Epithelial cell of proximal tubule (primary cell): Measurements from ENCODE around the gene ACTN4. TPM values are rescaled to one million over a fixed set of nuclear protein-coding genes. Genes with fewer than 3 reads are reported as not detected.

Source experiments
- DNase-seq: peaks from one replicate; pipeline ENCODE4 v3.0.0-alpha.2; 2011; ENCODE audit warnings: low read depth
- H3K4me3 ChIP-seq: 2 replicates; pipeline ENCODE4 v1.5.1; 2011; ENCODE audit warnings: low read depth, mild to moderate bottlenecking, low read length
- total RNA-seq: library from RNA; depleted of rRNA; stranded (reverse); fragments of >200 nt; gene quantifications from 2 replicates; pipeline ENCODE4 v1.2.3, GENCODE V29; 2015
- TF ChIP-seq, protein P1 (sequence below): conservative IDR thresholded peaks from 2 replicates; pipeline ENCODE4 v1.5.1; 2012; ENCODE audit warnings: low read depth, mild to moderate bottlenecking, low read length

ACTN4 gene
- total RNA-seq, 1 donor from 2014 or later, result 629 TPM

DNA sequence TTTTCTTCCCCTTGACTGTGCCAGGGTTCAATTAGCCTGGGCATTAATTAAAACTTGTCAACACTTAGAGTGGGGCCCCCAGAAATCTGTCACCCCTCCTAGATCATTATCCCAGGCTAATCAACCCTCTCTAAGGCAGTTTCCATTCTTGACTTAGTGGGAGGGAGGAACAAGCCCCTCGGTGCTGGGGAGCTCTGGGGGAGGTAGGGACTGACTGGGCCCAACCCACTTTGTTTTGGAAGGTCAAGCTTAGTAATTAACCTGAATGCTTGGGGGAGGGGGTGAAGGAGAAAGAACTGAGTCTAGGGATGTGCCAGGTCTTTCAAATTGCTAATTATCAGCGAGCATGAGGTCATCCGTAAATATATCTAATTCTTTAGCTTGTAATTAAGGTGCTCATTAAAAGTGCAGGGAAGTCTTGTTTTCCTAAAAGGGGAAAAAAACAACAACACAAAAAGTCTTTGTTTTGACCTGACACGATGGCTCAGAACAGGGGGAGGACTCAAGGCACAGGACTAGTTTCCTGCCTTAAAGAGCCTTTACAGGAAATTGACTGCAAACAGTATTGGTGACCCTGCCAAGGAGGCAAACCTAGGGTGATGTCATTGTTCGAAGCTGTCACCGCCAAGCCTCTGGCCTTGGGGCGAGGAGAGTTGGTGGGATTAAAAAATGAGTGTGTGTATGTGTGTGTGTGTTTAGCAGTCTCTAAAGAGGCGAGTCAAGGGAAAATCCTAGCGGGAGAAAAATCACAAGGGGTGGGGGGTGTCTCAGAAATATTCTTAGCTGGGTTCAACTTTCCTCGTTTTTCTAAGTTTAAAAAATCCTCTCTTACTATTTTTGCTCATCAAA, 19.4 kb downstream of the ACTN4 start:
- TF ChIP-seq, protein P1, sequence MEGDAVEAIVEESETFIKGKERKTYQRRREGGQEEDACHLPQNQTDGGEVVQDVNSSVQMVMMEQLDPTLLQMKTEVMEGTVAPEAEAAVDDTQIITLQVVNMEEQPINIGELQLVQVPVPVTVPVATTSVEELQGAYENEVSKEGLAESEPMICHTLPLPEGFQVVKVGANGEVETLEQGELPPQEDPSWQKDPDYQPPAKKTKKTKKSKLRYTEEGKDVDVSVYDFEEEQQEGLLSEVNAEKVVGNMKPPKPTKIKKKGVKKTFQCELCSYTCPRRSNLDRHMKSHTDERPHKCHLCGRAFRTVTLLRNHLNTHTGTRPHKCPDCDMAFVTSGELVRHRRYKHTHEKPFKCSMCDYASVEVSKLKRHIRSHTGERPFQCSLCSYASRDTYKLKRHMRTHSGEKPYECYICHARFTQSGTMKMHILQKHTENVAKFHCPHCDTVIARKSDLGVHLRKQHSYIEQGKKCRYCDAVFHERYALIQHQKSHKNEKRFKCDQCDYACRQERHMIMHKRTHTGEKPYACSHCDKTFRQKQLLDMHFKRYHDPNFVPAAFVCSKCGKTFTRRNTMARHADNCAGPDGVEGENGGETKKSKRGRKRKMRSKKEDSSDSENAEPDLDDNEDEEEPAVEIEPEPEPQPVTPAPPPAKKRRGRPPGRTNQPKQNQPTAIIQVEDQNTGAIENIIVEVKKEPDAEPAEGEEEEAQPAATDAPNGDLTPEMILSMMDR, result no peak
- no peak overlapping the region for H3K4me3 ChIP-seq
- DNase-seq, result no peak

DNA sequence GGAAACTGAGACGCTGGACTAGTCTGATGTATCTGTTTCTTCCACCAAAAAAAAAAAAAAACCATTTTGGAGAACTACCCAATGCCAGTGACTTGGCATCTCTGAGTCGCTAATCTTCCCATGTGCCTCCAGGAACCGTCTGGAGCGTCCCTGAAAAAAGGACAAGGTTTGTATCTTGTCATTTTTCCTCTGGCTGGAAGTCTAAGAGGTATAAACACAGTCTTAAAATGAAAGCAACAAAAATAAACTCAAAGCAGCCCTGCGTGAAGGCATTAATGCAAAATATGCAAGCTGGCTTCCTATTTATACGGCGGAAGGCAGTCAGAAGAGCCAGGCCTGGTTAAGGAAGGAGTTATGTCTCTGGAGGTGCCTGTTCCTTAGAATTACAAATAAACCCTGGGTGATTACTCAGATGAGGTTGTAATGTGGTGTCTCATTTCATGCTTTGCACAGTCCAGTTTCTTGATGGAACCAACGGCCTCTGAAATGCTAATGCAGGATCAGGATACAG, 20.3 kb downstream of the ACTN4 start:
- no peak overlapping the region for H3K4me3 ChIP-seq
- TF ChIP-seq, protein P1, result no peak
- DNase-seq, result no peak

DNA sequence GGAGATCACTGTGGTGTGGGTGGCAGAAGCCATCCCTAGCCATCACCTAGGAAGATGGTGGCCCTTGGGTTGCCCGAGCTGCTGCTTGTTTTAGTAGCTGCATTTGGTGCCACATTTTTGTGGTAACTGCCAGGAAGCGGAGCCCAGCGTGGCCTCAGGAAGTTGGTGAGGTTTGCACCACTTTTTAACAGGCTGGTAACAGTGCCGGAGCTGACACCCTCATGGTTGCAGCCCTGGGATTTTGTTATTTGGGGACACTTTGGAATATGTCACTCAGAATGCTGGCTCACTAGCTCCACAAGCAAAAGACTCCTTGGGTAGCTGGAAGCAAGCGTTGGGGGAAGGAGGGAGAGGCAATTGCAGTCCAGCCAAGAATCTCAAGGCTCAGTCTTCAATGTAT, 22.1 kb downstream of the ACTN4 start:
- no peak for DNase-seq
- TF ChIP-seq, protein P1, result no peak

DNA sequence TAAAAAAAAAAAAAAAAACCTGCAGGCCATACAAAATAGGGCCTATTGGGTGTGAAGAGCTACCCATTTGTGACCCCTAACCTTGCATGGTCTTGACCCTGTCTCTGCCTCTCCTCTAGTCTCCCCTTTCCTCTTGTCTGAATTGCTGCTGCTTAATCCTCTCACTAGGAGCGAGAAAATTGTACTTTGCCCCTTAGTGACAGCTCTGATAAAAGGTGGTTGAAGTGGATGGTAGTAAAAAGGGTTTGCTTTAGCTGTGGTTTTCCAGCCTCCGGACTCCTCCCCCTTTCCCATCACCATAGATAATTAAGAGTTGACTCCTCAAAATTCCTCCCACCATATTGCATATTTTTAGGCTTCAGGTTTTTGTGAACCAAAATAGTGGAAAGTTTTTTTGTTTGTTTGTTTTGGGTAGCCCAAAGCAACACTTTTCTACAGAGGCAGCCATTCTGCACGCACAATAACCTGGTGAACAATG, 23.5 kb downstream of the ACTN4 start:
- DNase-seq, result no peak
- no peak overlapping the region for H3K4me3 ChIP-seq
- TF ChIP-seq, protein P1, result no peak

More for the DNA sequence above, 22.1 kb downstream of the ACTN4 start:
- H3K4me3 ChIP-seq, result no peak overlapping the region

DNA sequence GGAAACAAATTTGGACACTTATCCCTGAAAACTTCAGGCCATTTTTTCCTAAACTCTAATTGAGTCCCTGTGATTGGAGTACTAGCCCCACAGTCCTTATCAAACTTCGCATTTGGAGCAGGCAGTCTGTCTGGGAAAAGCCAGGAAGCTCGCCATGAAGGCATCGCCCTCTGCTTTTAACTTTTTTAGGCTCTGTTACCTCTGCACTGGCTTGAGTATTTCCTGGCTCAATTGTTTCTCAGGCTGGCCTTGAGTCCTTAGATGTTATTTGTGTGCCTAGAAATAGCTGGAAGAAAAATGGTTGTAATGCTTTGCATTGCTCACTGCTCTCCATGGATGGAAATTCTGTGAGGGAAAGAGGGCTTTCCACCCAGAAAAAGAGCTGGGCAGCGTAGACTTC, 24.2 kb downstream of the ACTN4 start:
- no peak overlapping the region for H3K4me3 ChIP-seq
- TF ChIP-seq, protein P1, result no peak
- DNase-seq, result no peak

DNA sequence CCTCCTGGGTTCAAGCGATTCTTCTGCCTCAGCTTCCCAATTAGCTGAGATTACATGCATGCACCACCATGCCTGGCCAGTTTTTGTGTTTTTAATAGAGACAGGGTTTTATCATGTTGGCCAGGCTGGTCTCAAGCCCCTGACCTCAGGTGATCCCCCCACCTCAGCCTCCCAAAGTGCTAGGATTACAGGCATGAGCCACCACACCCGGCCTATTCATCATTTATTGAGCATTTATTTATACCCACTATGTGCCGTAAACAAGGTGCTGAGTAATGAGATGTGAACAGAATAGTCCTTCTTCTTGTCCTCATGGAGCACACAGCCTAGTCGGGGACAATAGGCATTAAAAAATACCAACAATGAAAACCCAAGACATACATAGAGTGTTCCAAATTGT, 25.6 kb downstream of the ACTN4 start:
- H3K4me3 ChIP-seq, result no peak overlapping the region
- DNase-seq, result no peak
- TF ChIP-seq, protein P1, result no peak
